DMS153 (cell line): ENCODE results near the gene SDR9C7.
"Not testable (repeated sequence)": the region's sequence is repeated elsewhere in the genome, so short reads cannot be mapped to it uniquely, and the experiment has no call there.

Experiments used
- DNase-seq: peaks from one replicate; lab custom pipeline; 2025; lab: John Stamatoyannopoulos, UW

SDR9C7 gene

DNA sequence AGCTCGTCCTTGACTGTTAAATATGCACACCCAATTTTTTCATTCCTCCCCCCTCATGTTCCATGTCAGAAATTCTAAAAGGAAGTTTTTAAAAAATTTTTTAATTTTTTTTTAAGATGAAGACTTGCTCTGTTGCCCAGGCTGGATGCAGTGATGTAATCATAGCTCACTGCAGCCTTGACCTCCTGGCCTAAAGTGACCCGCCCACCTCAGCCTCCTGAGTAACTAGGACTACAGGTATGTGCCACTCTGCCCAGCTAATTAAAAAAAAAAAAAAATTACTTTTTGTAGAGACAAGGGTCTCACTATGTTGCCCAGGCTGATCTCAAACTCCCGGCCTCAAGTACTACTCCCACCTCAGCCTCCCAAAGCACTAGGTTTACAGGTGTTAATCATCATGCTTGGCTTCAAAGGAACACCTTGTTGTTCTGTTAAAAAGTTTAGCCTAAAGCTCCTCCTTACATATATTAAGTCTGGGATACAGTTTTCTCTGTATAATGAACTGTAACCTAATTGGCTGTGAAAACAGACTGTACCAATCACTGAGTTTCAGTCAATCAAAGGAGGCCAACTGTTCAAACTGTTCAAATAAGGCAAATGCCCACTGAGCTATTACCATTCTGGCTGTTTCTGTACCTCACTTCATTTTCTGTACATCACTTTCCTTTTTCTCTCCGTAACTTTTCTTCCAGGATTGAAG is 17.8 kb downstream of the SDR9C7 start:
- no peak for DNase-seq

GRCh38 chr12:56914724-56915123 is 19.5 kb downstream of the SDR9C7 start:
- no peak for DNase-seq

GRCh38 chr12:56914256-56914655 is 20.0 kb downstream of the SDR9C7 start:
- no peak for DNase-seq

DNA sequence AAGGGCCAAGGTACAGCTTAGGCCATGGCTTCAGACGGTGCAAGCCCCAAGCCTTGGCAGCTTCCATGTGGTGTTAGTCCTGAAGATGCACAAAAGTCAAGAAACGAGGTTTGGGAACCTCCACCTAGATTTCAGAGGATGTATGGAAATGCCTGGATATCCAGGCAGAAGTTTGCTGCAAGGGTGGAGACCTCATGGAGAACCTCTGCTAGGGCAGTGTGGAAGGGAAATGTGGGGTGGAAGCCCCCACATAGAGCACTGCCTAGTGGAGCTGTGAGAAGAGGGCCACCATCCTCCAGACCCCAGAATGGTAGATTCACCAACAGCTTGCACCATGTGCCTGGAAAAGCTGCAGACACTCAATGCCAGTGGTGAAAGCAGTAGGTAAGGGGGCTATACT is 24.8 kb downstream of the SDR9C7 start:
- DNase-seq = not testable (repeated sequence)

- DNase-seq = no peak
Observed at GRCh38 chr12:56908136-56908535, 26.1 kb downstream of the SDR9C7 start.

DNA sequence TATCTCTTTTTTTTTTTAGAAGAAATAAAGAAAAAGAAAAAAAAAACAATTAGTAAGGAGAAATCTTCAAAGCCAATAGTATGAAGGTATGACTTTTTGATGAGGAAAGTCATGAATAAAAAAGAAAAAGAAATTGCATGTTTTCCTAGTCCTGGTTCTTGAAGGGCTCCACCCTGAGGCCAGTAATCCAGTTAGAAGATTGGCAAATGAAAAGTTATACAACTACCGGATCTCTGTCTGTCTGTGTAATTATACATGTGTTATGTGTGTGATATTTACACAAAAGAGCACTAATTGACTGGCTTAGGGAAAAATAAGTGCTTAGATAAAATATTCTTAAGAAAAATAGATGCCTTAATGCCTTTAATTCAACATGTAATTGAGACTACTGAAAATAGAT is 28.4 kb downstream of the SDR9C7 start:
- no peak for DNase-seq

DNA sequence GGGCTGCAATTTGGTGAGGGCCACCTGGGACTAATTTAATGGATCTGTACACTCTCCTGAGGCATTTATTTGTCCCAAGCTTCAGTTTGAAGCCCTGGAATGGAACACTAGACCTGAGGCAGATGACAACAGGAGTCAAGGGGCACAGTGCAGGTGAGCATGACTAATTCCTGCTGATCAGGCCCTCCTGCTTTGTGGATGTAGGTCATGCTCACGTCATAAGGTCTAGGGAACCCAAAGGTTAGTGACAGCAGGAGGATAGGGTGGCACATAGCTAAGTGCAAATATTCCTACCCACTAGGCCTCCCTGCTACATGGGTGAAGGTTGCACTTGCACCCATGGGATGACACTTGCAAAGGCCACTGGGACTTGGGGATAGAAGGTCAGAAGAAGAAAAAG is 30.8 kb downstream of the SDR9C7 start:
- no peak for DNase-seq

DNA sequence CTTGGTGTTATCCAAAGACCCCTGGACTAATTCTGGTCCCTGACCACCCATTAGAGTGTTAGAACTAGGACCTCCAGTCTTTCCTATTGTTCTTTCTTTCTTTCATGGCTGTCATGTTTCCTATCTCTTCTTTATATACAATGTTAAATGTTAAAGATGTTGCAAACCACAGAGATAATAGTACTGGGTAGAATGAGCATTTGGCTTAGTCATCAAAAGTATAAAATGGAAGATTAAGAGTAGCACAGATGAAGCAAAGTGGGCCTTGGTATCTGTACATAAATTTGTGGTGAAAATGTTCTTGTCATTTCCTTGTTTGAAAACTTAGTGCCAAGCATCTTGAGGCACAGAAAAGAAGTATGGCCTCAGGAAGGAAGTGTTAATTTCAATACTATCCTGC is 32.9 kb downstream of the SDR9C7 start:
- not testable (repeated sequence) for DNase-seq

DNA sequence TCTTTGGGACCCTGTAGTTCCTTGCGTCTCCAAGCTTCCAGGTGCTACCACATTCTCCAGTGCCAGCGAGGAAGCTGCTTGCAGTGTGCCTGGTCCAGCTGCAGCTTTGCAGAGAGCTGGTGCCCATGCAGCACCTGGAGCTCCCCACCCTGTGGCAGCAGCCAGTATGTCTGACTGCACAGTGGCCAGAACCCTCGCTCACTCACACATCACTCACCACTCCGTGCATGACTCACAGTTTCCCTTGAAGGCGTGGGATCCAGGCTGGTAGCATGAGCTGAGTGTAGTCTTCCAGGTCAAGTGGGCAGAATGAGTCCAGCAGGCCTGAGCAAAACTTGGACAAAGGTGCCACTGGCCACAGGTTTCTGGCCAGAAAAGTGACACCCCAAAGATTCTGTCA is 33.6 kb downstream of the SDR9C7 start:
- DNase-seq = no peak

DNA sequence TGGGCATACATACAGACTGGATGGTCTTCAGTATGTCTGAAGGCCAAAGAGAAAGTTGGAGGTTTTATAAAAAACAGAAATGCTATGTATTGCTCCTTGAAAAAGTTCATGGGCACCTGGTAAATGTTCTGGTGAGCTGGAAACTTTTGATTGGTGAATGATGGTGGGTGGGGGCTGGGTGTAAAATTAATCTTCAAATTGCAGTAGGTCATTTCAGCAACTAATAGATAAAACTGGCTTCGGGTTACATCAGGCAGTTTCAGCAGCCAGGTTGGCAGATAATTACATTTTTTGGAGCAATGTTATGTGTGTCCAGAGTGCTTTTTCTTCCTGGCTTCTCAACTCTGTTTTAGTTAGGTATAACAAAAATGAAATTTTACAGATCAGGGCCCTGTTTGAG is 35.3 kb downstream of the SDR9C7 start:
- DNase-seq = no peak

DNA sequence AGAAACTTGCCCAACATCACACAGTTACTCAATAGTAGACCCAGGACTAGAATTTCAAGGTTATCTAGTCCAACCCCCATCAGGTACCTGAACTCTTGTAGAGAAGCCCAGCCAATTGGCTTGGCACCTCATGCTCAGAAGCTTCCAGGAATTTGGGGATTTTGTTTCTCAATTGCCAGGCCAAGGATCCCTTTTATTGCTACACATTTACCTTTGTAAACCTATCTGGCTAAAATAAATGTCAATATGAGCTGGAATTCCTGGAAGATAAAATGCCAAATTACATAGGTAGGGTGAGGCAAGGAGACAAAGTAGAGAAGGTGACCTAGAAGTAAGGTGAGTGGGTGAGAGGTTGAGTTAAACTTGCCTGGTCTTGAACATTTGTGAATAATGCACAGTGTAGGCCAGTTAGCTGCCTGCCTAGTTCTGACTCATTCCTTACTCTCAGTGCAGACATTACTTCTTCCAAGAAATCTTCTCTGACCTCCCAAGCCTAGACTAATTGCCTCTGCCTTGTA is 36.3 kb downstream of the SDR9C7 start:
- no peak for DNase-seq

DNA sequence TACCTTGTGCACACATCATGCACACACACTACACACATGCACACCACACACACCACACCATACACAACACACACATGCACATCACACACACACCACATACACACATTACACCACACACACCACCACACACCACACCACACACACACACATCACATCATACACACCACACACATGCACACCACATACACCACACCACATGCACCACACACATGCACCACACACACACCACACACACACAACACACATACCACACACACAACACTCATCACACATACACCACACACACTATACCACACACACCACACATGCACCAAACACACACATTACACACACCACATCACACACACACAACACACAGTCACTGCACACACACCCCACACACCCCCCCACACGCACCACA is 38.1 kb downstream of the SDR9C7 start:
- no peak for DNase-seq

DNA sequence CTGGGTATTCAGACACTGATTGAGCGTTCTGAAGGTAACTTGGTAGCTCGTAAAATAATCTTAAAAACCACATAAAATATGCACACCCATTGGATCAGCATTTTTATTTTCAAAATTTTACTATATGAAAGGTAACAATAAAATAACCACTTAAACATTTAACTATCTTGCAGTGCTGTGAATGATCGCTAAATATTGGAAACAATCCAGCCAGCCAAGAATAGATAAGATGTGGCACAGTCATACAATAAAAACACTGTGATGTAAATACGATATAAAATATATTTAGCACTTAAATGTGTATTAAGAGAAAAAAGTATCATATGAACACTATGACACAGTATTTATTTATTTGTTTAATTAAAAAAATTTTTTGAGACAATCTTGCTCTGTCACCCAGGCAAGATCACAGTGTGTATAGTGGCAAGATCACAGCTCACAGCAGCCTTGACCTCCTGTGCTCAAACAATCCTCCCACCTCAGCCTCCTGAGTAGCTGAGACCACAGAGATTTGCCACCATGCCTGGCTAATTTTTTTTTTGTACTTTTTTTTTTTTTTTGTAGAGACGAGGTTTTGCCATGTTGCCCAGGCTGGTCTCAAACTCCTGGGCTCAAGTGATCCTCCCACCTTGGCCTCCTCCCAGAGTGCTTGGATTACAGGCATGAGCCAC is 39.4 kb downstream of the SDR9C7 start:
- DNase-seq = no peak

- DNase-seq = not testable (repeated sequence)
Observed at GRCh38 chr12:56891885-56892284, 42.3 kb downstream of the SDR9C7 start.

DNA sequence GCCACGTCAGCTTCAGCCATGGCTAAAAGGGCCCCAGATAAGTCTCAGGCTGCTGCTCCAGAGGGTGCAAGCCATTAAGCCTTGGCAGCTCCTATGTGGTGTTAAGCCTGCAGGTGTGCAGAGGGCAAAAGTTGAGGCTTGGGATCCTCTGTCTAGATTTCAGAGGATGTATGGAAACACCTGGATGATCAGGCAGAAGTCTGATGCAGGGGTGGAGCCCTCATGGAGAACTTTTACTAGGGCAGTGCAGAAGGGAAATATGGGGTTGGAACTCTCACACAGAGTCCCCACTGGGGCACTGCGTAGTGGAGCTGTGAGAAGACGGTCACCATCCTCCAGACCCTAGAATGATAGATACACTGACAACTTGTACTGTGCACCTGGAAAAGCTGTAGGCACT is 47.9 kb downstream of the SDR9C7 start:
- no peak for DNase-seq

DNA sequence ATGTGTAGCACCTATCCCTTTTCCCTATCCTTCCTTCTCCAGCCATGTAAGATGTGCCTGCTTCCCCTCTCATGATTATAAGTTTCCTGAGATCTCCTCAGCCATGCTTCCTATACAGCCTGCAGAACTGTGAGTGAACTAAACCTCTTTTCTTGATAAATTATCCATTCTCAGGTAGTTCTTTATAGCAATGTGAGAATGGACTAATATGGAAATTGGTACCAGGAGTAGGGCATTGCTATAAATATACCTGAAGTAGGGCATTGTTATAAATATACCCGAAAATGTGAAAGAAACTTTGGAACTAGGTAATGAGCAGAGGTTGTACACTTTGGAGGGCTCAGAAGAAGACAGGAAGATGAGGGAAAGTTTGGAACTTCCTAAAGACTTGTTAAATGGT is 48.9 kb downstream of the SDR9C7 start:
- DNase-seq = no peak

DNA sequence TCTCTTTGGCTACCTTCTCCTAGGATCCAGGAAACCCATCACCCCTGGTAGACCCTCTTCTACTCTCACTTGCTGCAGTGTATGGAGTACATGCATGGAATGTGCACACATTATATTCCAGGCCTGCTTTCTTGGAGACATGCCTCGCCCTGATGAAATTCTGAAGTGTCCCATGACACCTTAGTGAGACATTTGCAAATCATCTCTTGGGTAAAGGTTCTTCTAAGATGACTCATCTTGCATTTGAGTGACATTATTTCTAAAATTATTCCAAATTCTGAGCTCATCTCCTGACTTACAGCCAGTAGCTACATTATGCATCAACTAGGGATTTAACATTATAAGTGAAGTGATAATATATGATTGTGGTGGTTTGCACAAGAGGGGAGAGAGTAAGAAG is 49.8 kb downstream of the SDR9C7 start:
- DNase-seq = no peak

GRCh38 chr12:56882407-56882806 is 51.8 kb downstream of the SDR9C7 start:
- DNase-seq = not testable (repeated sequence)

- no peak for DNase-seq
Observed at GRCh38 chr12:56880125-56880992, 53.8 kb downstream of the SDR9C7 start.

- not testable (repeated sequence) for DNase-seq
Observed at GRCh38 chr12:56879240-56880124, 54.7 kb downstream of the SDR9C7 start.

DNA sequence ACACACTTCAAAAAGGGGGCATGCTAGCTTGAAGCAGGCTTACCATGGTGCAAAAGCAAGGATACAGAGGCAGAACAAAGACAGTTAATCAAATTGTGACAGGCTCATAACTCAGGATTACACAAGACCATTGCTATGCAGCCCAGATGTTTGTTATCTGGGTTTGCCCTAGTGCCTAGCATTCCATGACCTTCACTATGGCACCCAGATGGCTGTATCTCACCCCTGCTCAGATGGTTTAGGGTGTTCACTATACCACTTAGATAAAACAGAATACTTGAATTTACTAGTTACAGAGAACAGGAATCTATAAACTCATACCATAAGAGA is 56.2 kb downstream of the SDR9C7 start:
- no peak for DNase-seq
